ENCODE results near the gene SLX4.

Gene SLX4

GRCh38 chr16:3575491-3575890, 35.9 kb downstream of the SLX4 start:
- ChIA-PET CTCF (no interaction called here), POLR2A (no interaction called here)
- no peak overlapping the region for H3K4me3 ChIP-seq (ENCODE audit: low read depth, low read length)
- no peak for TF ChIP-seq CTCF (IDR thresholded peaks at IDR 0.05; ENCODE audit: insufficient read depth, low read length, missing control alignments)
- no peak for DNase-seq (ENCODE audit: low read depth, low spot score)

GRCh38 chr16:3574195-3574594, 37.2 kb downstream of the SLX4 start:
- H3K4me3 ChIP-seq (ENCODE audit: low read depth, low read length), result no peak overlapping the region
- DNase-seq (ENCODE audit: low read depth, low spot score), result no peak
- POLR2A ChIA-PET, result no interaction called here
- CTCF ChIA-PET, result no interaction called here
- no peak for TF ChIP-seq CTCF (IDR thresholded peaks at IDR 0.05; ENCODE audit: insufficient read depth, low read length, missing control alignments)

GRCh38 chr16:3573146-3573815, 38.1 kb downstream of the SLX4 start:
- ChIA-PET POLR2A (no interaction called here), CTCF (no interaction called here)
- no peak for DNase-seq (ENCODE audit: low read depth, low spot score)
- H3K4me3 ChIP-seq (ENCODE audit: low read depth, low read length), result no peak overlapping the region
- no peak for TF ChIP-seq CTCF (IDR thresholded peaks at IDR 0.05; ENCODE audit: insufficient read depth, low read length, missing control alignments)

GRCh38 chr16:3570420-3571062, 40.9 kb downstream of the SLX4 start:
- ChIA-PET POLR2A (no interaction called here), CTCF (no interaction called here)
- H3K4me3 ChIP-seq (ENCODE audit: low read depth, low read length), result no peak overlapping the region
- DNase-seq (ENCODE audit: low read depth, low spot score), result no peak
- no peak for TF ChIP-seq CTCF (IDR thresholded peaks at IDR 0.05; ENCODE audit: insufficient read depth, low read length, missing control alignments)

GRCh38 chr16:3569851-3570250, 41.6 kb downstream of the SLX4 start:
- CTCF ChIA-PET, result no interaction called here
- POLR2A ChIA-PET, result no interaction called here

GRCh38 chr16:3566990-3567389, 44.4 kb downstream of the SLX4 start:
- TF ChIP-seq CTCF (IDR thresholded peaks at IDR 0.05; ENCODE audit: insufficient read depth, low read length, missing control alignments), result no peak

More at GRCh38 chr16:3569851-3570250, 41.6 kb downstream of the SLX4 start:
- no peak for TF ChIP-seq CTCF (IDR thresholded peaks at IDR 0.05; ENCODE audit: insufficient read depth, low read length, missing control alignments)
- no peak for DNase-seq (ENCODE audit: low read depth, low spot score)
- no peak overlapping the region for H3K4me3 ChIP-seq (ENCODE audit: low read depth, low read length)

More at GRCh38 chr16:3566990-3567389, 44.4 kb downstream of the SLX4 start:
- no peak for DNase-seq (ENCODE audit: low read depth, low spot score)
- ChIA-PET POLR2A (no interaction called here), CTCF (interaction anchor here (0.8 kb wide), 1 partner anchor 12 kb away, joined by 3 read pairs; no protein-coding TSS in a partner anchor)
- H3K4me3 ChIP-seq (ENCODE audit: low read depth, low read length), result no peak overlapping the region

Data from AG04449 (cell line).